AG09319 (cell line): ENCODE results near the gene IL36B.

Experiments used
- DNase-seq: peaks from one replicate; pipeline ENCODE4 v3.0.0-alpha.2; 2010; ENCODE audit warnings: low read depth; ENCODE audit errors: extremely low read depth
- CTCF ChIP-seq: IDR thresholded peaks from 2 replicates; pipeline ENCODE4 v1.5.1; 2011; ENCODE audit warnings: low read depth, mild to moderate bottlenecking, inconsistent platforms, low read length, moderate library complexity

IL36B gene

GRCh38 chr2:112979731-112980130, 72.9 kb downstream of the IL36B start:
- DNase-seq = no peak
- TF ChIP-seq CTCF = no peak

- DNase-seq = no peak
- TF ChIP-seq CTCF = no peak
These were observed 75.1 kb downstream of the IL36B start, which contains the start of gene IL36G for GRCh38 chr2:112977559-112978056. TSS of gene IL36G (plus strand) at chr2:112978006. CDS start at chr2:112978639, 633 bp downstream.
